ENCODE results near the gene HIVEP2.

The HIVEP2 gene

GRCh38 chr6:142954844-142955243, 9.9 kb upstream of the HIVEP2 start:
- Histone ChIP-seq H3K4me1 (ENCODE audit: low read depth, poor library complexity, severe bottlenecking) (peaks cover 12% of the 10 kb centered on the region), H3K79me2 (ENCODE audit: insufficient read depth, low read depth) (no peaks in the 10 kb centered on the region), H3K9ac (no peak overlapping the region), H3K27ac (no peak overlapping the region), H2AFZ (ENCODE audit: low read depth) (no peak overlapping the region), H3K36me3 (ENCODE audit: insufficient read depth) (no peaks in the 10 kb centered on the region), H3K4me3 (IDR thresholded peaks at IDR 0.05; ENCODE audit: insufficient read depth, low read depth, low read length) (no peak overlapping the region), H3K27me3 (ENCODE audit: insufficient read depth, low read depth) (no peaks in the 10 kb centered on the region), H4K20me1 (ENCODE audit: insufficient read depth) (no peaks in the 10 kb centered on the region), H3K4me2 (no peak overlapping the region)
- TF ChIP-seq CTCF (conservative IDR thresholded peaks at IDR 0.05; ENCODE audit: low read depth, low read length), result no peak

GRCh38 chr6:142953373-142954273, 8.6 kb upstream of the HIVEP2 start:
- H3K27ac ChIP-seq, result no peak overlapping the region
- H2AFZ ChIP-seq (ENCODE audit: low read depth), result no peak overlapping the region
- H3K9ac ChIP-seq, result no peak overlapping the region
- no peak overlapping the region for H3K4me2 ChIP-seq
- TF ChIP-seq CTCF (conservative IDR thresholded peaks at IDR 0.05; ENCODE audit: low read depth, low read length), result no peak
- no peaks in the 10 kb centered on the region for H3K27me3 ChIP-seq (ENCODE audit: insufficient read depth, low read depth)
- H3K4me3 ChIP-seq (IDR thresholded peaks at IDR 0.05; ENCODE audit: insufficient read depth, low read depth, low read length), result no peak overlapping the region
- H4K20me1 ChIP-seq (ENCODE audit: insufficient read depth), result no peaks in the 10 kb centered on the region
- H3K36me3 ChIP-seq (ENCODE audit: insufficient read depth), result no peaks in the 10 kb centered on the region
- H3K4me1 ChIP-seq (ENCODE audit: low read depth, poor library complexity, severe bottlenecking), result peaks cover 12% of the 10 kb centered on the region
- H3K79me2 ChIP-seq (ENCODE audit: insufficient read depth, low read depth), result no peaks in the 10 kb centered on the region

- no peak overlapping the region for H2AFZ ChIP-seq (ENCODE audit: low read depth)
- no peaks in the 10 kb centered on the region for H3K79me2 ChIP-seq (ENCODE audit: insufficient read depth, low read depth)
- no peak overlapping the region for H3K4me2 ChIP-seq
- H3K4me3 ChIP-seq (IDR thresholded peaks at IDR 0.05; ENCODE audit: insufficient read depth, low read depth, low read length), result no peak overlapping the region
- H3K9ac ChIP-seq, result no peak overlapping the region
- no peaks in the 10 kb centered on the region for H3K27me3 ChIP-seq (ENCODE audit: insufficient read depth, low read depth)
- TF ChIP-seq CTCF (conservative IDR thresholded peaks at IDR 0.05; ENCODE audit: low read depth, low read length), result no peak
- H3K4me1 ChIP-seq (ENCODE audit: low read depth, poor library complexity, severe bottlenecking), result peaks cover 19% of the 10 kb centered on the region
- no peaks in the 10 kb centered on the region for H3K36me3 ChIP-seq (ENCODE audit: insufficient read depth)
- no peaks in the 10 kb centered on the region for H4K20me1 ChIP-seq (ENCODE audit: insufficient read depth)
- no peak overlapping the region for H3K27ac ChIP-seq
Measured at GRCh38 chr6:142952614-142953013, 7.6 kb upstream of the HIVEP2 start.

- H3K9ac ChIP-seq, result no peak overlapping the region
- H3K36me3 ChIP-seq (ENCODE audit: insufficient read depth), result no peaks in the 10 kb centered on the region
- peaks cover 19% of the 10 kb centered on the region for H3K4me1 ChIP-seq (ENCODE audit: low read depth, poor library complexity, severe bottlenecking)
- no peak overlapping the region for H2AFZ ChIP-seq (ENCODE audit: low read depth)
- H3K27me3 ChIP-seq (ENCODE audit: insufficient read depth, low read depth), result no peaks in the 10 kb centered on the region
- no peak overlapping the region for H3K4me3 ChIP-seq (IDR thresholded peaks at IDR 0.05; ENCODE audit: insufficient read depth, low read depth, low read length)
- TF ChIP-seq CTCF (conservative IDR thresholded peaks at IDR 0.05; ENCODE audit: low read depth, low read length), result no peak
- H3K4me2 ChIP-seq, result no peak overlapping the region
- no peaks in the 10 kb centered on the region for H3K79me2 ChIP-seq (ENCODE audit: insufficient read depth, low read depth)
- H3K27ac ChIP-seq, result no peak overlapping the region
- H4K20me1 ChIP-seq (ENCODE audit: insufficient read depth), result no peaks in the 10 kb centered on the region
Measured at GRCh38 chr6:142950291-142950690, 5.3 kb upstream of the HIVEP2 start.

All from KMS-11 (cell line).